Measurements from ENCODE around the gene CHST3.

The CHST3 gene

DNA sequence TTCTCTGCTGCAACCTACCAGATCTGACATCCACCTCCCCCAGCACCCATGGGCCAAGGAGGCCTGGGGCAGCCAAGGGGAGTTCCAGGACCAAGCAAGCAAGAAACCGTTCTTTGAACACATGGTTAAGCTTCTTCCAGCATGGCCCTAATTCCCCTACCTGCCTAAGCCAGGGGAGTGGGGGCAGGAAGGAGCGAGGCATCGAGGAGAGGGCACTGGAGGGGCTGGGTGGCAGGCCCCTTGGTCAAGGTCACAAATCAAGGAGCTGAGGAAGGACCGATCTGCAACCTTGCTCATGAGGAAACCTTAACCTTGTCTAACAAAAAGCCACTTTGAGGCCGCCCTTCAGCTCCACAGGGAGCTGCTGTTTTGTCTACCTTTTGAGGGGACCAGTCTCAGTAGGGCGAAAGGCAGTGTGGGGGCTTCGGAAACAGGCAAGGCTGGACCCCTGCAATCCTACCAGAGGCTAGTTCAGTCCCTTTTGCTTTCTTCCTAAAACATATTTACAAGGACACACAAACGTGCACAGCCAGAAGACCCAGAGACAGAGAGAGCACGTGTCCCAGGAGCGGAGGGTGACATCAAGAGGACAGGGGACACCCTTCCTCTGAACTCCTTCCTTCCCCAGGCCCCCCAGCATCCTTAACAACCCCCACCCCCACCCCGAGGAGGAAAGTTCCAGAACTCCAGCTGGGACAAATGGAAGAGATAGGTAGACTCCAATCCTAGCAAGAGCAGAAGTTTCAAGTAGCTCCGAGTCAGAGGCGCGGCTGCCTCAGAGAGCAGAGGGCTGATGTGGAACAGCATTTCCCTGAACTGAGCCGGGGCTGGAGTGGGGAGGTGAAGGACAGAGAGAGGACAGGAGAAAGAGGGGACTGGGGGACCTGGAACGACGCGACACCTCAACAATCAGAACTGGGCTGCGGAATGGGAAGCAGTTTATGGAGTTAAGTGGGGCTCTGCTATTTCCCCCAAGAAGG lies 95.9 kb downstream of the CHST3 start:
- H3K9ac ChIP-seq, result no peak overlapping the region

DNA sequence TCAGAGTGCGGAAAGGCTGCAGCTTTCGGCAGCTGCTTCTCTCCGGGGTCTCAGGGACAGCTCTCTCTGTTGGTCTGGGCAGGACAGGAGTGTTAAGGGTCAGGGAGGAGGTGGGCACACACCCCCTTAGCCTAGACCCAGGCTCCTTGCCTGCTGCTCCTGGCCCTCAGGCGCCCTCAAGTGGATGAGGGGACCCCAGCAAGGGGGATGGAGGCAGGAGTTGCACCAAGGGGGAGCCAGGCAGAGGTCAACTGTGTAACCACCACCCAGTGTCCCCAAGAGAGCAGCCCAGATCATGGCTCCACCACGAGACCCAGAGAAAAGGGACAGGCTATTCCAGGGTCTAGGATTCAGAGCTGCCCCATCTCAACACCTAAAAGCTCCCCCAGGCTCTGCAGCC lies 97.3 kb downstream of the CHST3 start:
- TF ChIP-seq, protein P1, sequence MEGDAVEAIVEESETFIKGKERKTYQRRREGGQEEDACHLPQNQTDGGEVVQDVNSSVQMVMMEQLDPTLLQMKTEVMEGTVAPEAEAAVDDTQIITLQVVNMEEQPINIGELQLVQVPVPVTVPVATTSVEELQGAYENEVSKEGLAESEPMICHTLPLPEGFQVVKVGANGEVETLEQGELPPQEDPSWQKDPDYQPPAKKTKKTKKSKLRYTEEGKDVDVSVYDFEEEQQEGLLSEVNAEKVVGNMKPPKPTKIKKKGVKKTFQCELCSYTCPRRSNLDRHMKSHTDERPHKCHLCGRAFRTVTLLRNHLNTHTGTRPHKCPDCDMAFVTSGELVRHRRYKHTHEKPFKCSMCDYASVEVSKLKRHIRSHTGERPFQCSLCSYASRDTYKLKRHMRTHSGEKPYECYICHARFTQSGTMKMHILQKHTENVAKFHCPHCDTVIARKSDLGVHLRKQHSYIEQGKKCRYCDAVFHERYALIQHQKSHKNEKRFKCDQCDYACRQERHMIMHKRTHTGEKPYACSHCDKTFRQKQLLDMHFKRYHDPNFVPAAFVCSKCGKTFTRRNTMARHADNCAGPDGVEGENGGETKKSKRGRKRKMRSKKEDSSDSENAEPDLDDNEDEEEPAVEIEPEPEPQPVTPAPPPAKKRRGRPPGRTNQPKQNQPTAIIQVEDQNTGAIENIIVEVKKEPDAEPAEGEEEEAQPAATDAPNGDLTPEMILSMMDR (conservative IDR thresholded peaks at IDR 0.05; ENCODE audit: low read depth, low read length), result no peak
- Histone ChIP-seq H3K79me2 (ENCODE audit: insufficient read depth, low read depth) (no peaks in the 10 kb centered on the region), H3K4me1 (ENCODE audit: low read depth, poor library complexity, severe bottlenecking) (no peaks in the 10 kb centered on the region), H3K27me3 (ENCODE audit: insufficient read depth, low read depth) (no peaks in the 10 kb centered on the region), H4K20me1 (ENCODE audit: insufficient read depth) (no peaks in the 10 kb centered on the region), H3K4me3 (IDR thresholded peaks at IDR 0.05; ENCODE audit: insufficient read depth, low read depth, low read length) (no peak overlapping the region), H3K4me2 (no peak overlapping the region), H2AFZ (ENCODE audit: low read depth) (no peak overlapping the region), H3K27ac (no peak overlapping the region), H3K36me3 (ENCODE audit: insufficient read depth) (no peaks in the 10 kb centered on the region), H3K9ac (no peak overlapping the region)

More for the DNA sequence above, 95.9 kb downstream of the CHST3 start:
- H3K4me3 ChIP-seq (IDR thresholded peaks at IDR 0.05; ENCODE audit: insufficient read depth, low read depth, low read length), result no peak overlapping the region
- H3K27ac ChIP-seq, result no peak overlapping the region
- H4K20me1 ChIP-seq (ENCODE audit: insufficient read depth), result no peaks in the 10 kb centered on the region
- H3K36me3 ChIP-seq (ENCODE audit: insufficient read depth), result no peaks in the 10 kb centered on the region
- TF ChIP-seq, protein P1 (conservative IDR thresholded peaks at IDR 0.05; ENCODE audit: low read depth, low read length), result no peak
- no peaks in the 10 kb centered on the region for H3K79me2 ChIP-seq (ENCODE audit: insufficient read depth, low read depth)
- no peaks in the 10 kb centered on the region for H3K4me1 ChIP-seq (ENCODE audit: low read depth, poor library complexity, severe bottlenecking)
- H2AFZ ChIP-seq (ENCODE audit: low read depth), result no peak overlapping the region
- H3K27me3 ChIP-seq (ENCODE audit: insufficient read depth, low read depth), result no peaks in the 10 kb centered on the region
- no peak overlapping the region for H3K4me2 ChIP-seq

DNA sequence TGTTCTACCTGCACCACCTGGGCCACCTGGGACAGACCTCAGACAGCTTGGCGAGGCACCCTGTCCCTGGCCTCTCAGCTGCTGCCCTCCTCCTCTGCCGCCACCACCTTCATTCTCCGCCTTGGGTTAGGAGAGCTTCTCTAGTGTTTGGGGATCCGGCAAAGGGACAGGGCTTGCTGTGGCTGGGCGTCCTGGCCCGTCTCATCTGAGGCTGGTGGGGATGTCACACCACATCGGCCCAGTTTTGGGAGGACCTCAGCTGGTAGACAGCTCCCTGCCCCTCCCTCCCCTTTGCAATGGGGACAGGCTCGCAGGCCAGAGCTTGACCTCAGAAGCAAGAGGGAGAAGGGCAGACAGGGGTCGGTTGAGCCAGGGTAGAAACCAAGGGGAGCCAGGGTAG lies 97.7 kb downstream of the CHST3 start:
- no peak overlapping the region for H3K9ac ChIP-seq
- no peaks in the 10 kb centered on the region for H3K79me2 ChIP-seq (ENCODE audit: insufficient read depth, low read depth)
- no peak overlapping the region for H2AFZ ChIP-seq (ENCODE audit: low read depth)
- H3K4me3 ChIP-seq (IDR thresholded peaks at IDR 0.05; ENCODE audit: insufficient read depth, low read depth, low read length), result no peak overlapping the region
- H3K4me1 ChIP-seq (ENCODE audit: low read depth, poor library complexity, severe bottlenecking), result no peaks in the 10 kb centered on the region
- no peak overlapping the region for H3K27ac ChIP-seq
- TF ChIP-seq, protein P1 (conservative IDR thresholded peaks at IDR 0.05; ENCODE audit: low read depth, low read length), result no peak
- H3K27me3 ChIP-seq (ENCODE audit: insufficient read depth, low read depth), result no peaks in the 10 kb centered on the region
- H4K20me1 ChIP-seq (ENCODE audit: insufficient read depth), result no peaks in the 10 kb centered on the region
- no peaks in the 10 kb centered on the region for H3K36me3 ChIP-seq (ENCODE audit: insufficient read depth)
- no peak overlapping the region for H3K4me2 ChIP-seq

DNA sequence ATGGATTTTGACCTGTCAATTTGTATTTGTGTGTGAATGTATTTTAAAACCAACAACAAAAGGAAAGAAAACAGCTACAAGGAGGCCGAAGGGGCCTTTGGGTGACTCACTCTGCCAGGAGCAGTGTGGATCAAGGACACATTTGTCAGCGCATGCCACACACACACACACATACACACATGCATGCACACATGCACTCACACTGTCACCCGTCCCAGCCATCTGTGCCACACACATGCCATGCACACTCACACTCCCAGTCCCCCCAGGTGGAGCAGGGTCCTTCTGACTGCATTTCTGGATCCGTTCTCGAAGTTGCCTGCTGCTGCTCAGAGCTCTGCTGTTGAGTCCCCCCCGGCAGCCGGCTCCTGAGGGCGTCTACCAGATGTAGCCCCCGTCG lies 98.2 kb downstream of the CHST3 start:
- Histone ChIP-seq H2AFZ (ENCODE audit: low read depth) (no peak overlapping the region), H3K27me3 (ENCODE audit: insufficient read depth, low read depth) (no peaks in the 10 kb centered on the region), H3K4me3 (IDR thresholded peaks at IDR 0.05; ENCODE audit: insufficient read depth, low read depth, low read length) (no peak overlapping the region), H4K20me1 (ENCODE audit: insufficient read depth) (no peaks in the 10 kb centered on the region), H3K27ac (no peak overlapping the region), H3K9ac (no peak overlapping the region), H3K4me1 (ENCODE audit: low read depth, poor library complexity, severe bottlenecking) (no peaks in the 10 kb centered on the region), H3K36me3 (ENCODE audit: insufficient read depth) (no peaks in the 10 kb centered on the region), H3K79me2 (ENCODE audit: insufficient read depth, low read depth) (no peaks in the 10 kb centered on the region), H3K4me2 (no peak overlapping the region)
- TF ChIP-seq, protein P1 (conservative IDR thresholded peaks at IDR 0.05; ENCODE audit: low read depth, low read length), result no peak
